Stimulated activated CD4-positive, alpha-beta T cell treated with anti-CD3 and anti-CD28 coated beads, Interleukin-12 subunit alpha, Interleukin-12 subunit beta, amount 100 ng/mL, for 24 hours (primary cell): ENCODE data around the gene PRELID3B.
"Not testable (repeated sequence)": the region's sequence is repeated elsewhere in the genome, so short reads cannot be mapped to it uniquely, and the experiment has no call there.

Source experiments
- DNase-seq, 2 experiments: peaks; one replicate each; pipeline ENCODE4 v3.0.0-alpha.2; 2020; ENCODE audit warnings: low read depth in 2 of 2

PRELID3B gene

GRCh38 chr20:59048681-59049030 is 6.1 kb upstream of the PRELID3B start:
- no peak for DNase-seq

- no peak for DNase-seq
These were observed 5.5 kb upstream of the PRELID3B start for GRCh38 chr20:59047938-59048680.

DNA sequence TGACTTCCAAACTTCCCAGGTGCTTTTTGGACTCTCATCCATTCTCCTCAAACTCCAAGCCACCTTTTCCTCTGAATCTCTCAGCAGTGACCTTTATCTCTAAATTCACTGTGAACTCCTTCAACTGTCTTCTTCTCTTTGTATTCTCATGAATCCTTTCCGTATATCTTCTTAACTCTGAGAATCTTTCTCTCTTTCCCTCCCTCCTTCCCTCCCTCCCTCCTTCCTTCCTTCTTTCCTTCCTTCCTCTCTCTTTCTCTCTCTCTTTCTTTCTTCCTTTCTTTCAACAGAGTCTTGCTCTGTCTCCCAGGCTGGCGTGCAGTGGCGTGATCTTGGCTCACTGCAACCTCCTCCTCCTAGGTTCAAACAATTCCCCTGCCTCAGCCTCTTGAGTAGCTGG is 4.3 kb upstream of the PRELID3B start:
- no peak for DNase-seq

DNA sequence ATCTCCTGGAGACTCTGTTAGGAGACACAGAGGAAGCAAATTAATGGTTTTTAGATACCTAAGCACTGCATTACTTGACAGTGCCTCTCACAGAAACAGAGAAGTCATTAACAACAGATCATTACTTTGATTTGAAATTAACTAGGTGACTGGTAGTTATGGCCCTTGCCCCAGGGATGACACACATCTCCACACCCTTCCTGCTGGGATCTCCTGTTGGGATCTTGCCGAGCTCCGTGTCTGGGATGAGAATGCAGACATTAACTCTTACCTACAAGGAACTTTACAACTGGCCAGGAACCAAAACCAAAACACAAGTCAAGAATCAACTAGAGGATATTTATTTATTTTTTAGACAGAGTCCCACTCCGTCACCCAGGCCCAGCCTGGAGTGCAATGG is 2.2 kb upstream of the PRELID3B start:
- DNase-seq, result no peak

GRCh38 chr20:59044295-59044694 is 1.7 kb upstream of the PRELID3B start:
- no peak for DNase-seq

GRCh38 chr20:59043698-59044097 is 1.1 kb upstream of the PRELID3B start:
- DNase-seq, result no peak

GRCh38 chr20:59042796-59043631 is 428 bp upstream of the PRELID3B start:
- peak; percentile 85 to 88 for DNase-seq

DNA sequence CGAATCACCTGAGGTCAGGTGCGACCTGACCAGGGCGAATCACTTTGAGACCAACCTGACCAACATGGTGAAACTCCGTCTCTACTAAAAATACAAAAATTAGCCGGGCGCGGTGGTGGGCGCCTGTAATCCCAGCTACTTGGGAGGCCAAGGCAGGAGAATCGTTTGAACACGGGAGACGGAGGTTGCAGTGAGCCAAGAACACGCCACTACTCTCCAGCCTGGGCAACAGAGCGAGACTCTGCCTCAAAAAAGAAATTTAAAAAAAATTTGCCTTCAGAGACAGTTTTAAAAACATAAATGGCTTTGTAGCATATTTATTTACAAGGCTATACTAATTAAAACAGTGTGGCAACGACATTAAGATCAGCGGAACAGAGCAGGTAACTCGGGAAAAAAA is 1.1 kb downstream of the PRELID3B start:
- DNase-seq, result not testable (repeated sequence)

GRCh38 chr20:59040667-59041066 is 1.9 kb downstream of the PRELID3B start:
- no peak for DNase-seq

- DNase-seq, result no peak
These were observed 3.4 kb downstream of the PRELID3B start for GRCh38 chr20:59039233-59039632.

DNA sequence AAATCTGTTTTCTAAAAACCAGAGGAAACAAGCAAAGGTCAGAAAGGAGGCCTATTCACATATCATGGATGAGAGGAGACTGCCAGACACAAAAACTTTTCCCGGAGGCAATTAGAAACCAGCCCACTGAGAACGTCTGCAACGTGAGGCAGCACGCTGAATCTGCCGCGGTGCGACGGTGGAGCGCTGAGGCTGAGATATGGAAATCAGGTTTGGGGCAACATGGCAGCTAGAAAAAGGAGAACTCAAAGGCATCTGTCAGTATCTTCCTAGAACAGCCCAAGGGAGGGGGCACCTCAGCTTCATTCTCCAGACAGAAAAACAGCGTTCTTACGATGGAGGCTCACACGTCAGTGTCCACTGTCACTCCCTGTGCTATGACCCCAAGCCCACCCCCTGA is 5.2 kb downstream of the PRELID3B start:
- no peak for DNase-seq

- no peak for DNase-seq
These were observed 7.2 kb downstream of the PRELID3B start for GRCh38 chr20:59035381-59035780.

DNA sequence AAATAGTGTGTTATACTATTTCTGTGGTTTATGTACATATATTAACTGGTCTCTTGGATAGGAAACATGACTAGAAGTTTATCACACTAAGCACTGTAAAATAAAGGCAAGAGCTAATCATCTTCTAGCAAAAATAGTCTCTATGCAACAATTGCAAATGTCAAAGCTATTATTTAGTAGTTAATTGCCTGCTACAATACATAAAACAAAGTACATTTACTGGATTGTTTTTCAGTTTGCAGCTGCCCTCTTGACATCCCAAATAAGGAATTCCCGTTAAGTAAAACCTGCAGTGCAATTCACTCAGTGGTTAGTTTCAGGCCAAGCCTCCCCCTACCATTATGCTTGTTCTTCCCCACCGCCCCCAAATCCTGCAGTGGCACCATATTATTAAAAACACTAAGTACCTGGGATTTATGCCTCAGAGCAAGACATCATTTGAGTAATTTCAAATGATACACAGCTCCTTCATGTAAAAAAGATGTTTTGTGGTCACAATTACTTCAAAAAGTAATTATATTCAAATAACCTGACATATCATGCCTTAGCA is 8.9 kb downstream of the PRELID3B start:
- DNase-seq, result no peak

DNA sequence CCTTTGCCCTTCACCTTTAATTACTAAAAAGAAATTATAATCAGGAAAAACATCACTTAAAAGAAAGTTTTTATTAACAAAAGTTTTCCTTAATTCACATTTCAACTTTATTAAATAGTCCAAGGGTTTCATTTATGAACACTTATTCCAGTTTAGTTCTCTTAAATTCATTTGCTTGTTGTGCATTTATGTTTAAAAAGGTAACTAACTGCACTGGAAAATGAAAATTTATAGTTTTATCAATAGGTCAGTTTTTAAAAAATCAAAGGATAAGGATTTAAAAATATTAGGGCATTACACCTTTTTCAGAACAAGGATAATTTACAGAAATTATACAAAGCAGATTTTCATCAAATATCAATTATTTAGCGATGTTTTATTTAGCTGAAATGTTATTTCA is 9.5 kb downstream of the PRELID3B start:
- DNase-seq, result no peak

- DNase-seq, result no peak
These were observed 9.9 kb downstream of the PRELID3B start for GRCh38 chr20:59032713-59033059.

DNA sequence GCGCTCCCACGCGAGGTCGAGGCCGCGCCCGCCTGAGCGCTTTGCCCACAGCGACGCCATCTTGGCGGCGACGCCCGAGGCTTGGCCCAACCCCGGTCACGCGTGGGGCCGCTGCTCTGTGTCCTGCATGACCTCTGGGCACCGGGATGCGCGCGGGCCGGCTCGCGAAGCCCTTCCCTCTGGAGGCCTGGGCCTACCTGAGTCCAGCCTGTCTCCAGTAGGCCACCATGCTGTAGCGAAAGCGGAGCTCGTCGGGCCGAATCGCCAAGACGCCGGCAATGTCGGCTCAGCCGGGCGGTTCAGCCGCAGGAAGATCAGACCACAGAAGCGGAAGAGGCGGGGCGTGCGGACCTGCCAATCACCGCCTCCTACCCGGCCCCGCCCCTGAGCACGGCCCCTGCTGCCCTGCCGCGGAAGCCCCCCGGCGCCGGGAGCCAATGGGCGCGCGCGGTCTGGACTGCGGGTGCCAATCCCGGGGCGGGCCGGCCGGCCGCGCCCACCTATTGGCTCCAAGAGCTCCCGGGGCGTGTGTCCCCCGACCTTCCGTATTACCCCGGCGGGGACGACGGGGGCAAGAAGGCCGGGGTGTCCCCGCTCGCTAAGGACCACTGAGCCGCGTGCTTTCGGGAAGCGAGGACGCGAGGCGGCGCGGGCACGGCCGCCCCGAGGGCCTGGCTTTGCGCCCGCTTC is 10.4 kb downstream of the PRELID3B start, which contains the start of gene ATP5F1E:
TSS of gene ATP5F1E (minus strand) at position 313 of the 690 bp plus-strand sequence. CDS start at position 229, 84 bp downstream.
- peak; percentile 91 to 93 for DNase-seq

DNA sequence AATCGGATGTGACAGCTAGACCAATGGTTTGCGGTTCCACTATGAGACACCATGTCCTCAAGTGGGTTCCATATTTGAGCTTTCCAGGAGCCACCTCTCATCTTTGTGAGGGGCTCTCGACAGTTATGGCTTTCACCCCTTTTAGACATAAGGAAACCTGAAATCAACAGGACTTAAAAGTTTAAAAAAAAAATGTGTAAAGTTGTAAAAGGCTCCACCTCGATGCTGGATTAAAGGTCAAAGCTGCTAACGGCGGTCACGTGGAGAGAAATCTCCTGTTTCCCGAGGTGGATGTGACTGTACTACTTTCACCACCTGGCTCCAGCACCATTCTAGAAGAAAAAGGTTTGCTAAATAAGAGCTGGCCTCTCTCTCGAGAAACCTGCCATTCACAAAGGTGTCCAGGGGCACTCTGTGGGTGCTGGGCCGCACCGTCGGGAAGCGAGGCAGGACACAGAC is 11.0 kb downstream of the PRELID3B start:
- no peak for DNase-seq

GRCh38 chr20:59030911-59031563 is 11.5 kb downstream of the PRELID3B start:
- no peak for DNase-seq

- no peak for DNase-seq
These were observed 13.8 kb downstream of the PRELID3B start for GRCh38 chr20:59028812-59029211.

DNA sequence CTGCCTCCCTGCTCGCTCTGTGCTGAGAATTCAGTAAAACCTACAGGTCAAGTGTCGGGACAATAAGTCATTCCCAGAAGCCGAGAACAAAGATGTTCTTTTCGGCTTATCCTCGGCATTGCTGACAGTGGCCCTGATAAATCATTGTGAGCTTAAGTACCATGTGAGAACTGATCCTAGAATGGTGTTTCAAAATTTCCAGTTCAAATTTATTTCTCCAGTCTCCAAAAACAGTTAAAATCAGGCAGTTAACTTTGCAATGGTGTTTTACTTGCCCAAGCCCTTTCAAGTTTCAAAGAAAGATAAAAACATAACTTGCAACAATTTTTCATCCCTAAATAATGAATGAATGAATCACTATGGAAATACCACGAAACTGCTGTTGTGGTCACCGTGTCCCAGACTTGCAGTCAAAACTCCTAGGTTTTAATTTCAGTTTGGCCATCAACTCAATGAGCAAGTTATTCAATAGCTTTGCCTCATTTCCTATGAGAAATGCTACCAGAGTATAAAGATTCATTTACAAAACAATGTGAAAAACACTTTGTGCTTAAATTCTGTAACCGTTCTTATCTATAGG is 14.8 kb downstream of the PRELID3B start:
- DNase-seq, result no peak
